Spinal cord (tissue), 10 donors: Measurements from ENCODE around the gene DUSP12. TPM values are rescaled to one million over a fixed set of nuclear protein-coding genes. Genes with fewer than 3 reads are reported as not detected.

Experiments
- DNase-seq, 6 donors: peaks; one replicate each; pipeline versions ENCODE4 v3.0.0 to v3.0.0-alpha.2; 2013 to 2015; ENCODE audit warnings: low spot score in 6 of 6, low read depth in 4 of 6
- H3K27ac ChIP-seq: one replicate; pipeline ENCODE4 v1.5.1; 2013; ENCODE audit warnings: low read depth, low read length, control low read depth
- H3K27me3 ChIP-seq: one replicate; pipeline ENCODE4 v1.6.1; 2013; ENCODE audit warnings: low read length; ENCODE audit not compliant: control insufficient read depth, insufficient read depth
- H3K36me3 ChIP-seq: one replicate; pipeline ENCODE4 v1.6.1; 2013; ENCODE audit warnings: low read length; ENCODE audit not compliant: control insufficient read depth, insufficient read depth
- H3K4me1 ChIP-seq: one replicate; pipeline ENCODE4 v1.6.1; 2013; ENCODE audit warnings: low read length; ENCODE audit not compliant: control insufficient read depth, insufficient read depth
- H3K4me3 ChIP-seq: one replicate; pipeline ENCODE4 v1.5.1; 2013; ENCODE audit warnings: low read depth, low read length, control low read depth
- H3K9me3 ChIP-seq: one replicate; pipeline ENCODE4 v1.6.1; 2013; ENCODE audit warnings: low read length; ENCODE audit not compliant: control insufficient read depth, insufficient read depth
- WGBS: methylation state at CpG from one replicate; pipeline ENCODE4 v1.1.5; 2013; ENCODE audit warnings: missing lambda C conversion rate; ENCODE audit not compliant: insufficient coverage; 5-methylcytosine and 5-hydroxymethylcytosine counted together
- long read RNA-seq, 4 donors: transcript quantifications; one replicate each; lab custom pipeline, GENCODE V29; 2026
- polyA plus RNA-seq, 2 donors: library from polyadenylated mRNA; unstranded; fragments of 120-200 nt; gene quantifications; one replicate each; pipeline ENCODE4 v1.2.1, GENCODE V29; 2013; ENCODE audit not compliant: insufficient read length in 2 of 2
- total RNA-seq, 2 donors: library from RNA; depleted of rRNA in 1 of 2; stranded (reverse); fragments of 120-200 nt in 1 of 2; fragments of >200 nt in 1 of 2; gene quantifications; one replicate each; pipeline versions ENCODE4 v1.2.3 to v1.2.4, GENCODE V29; 2013 to 2014
- donor health status: healthy.

The DUSP12 gene
- total RNA-seq = 10 to 100 TPM; 40.2 to 48.5 TPM
- 10 to 100 TPM; 39.4 to 44.7 TPM for polyA plus RNA-seq
- long read RNA-seq, donor 1, transcript DUSP12-203 (5 exons, 740 nt) = major isoform, 7 of 25 reads
- long read RNA-seq, donor 1, transcript DUSP12-201 (6 exons, 1,270 nt) = major isoform, 7 of 25 reads
- long read RNA-seq, donor 1, partial matches to known transcripts = 0 of 25 reads
- long read RNA-seq, donor 1, other reads (novel, unspliced or antisense) = 11 of 25 reads
- long read RNA-seq, donor 2, transcript DUSP12-201 (6 exons, 1,270 nt) = major isoform, 8 of 8 reads
- long read RNA-seq, donor 2, partial matches to known transcripts = 0 of 8 reads
- long read RNA-seq, donor 2, other reads (novel, unspliced or antisense) = 0 of 8 reads
- long read RNA-seq, donor 3, transcript DUSP12-201 (6 exons, 1,270 nt) = major isoform, 9 of 19 reads
- long read RNA-seq, donor 3, partial matches to known transcripts = 0 of 19 reads
- long read RNA-seq, donor 3, other reads (novel, unspliced or antisense) = 9 of 19 reads
- long read RNA-seq, donor 4, transcript DUSP12-201 (6 exons, 1,270 nt) = major isoform, 18 of 39 reads
- long read RNA-seq, donor 4, partial matches to known transcripts = 5 of 39 reads
- long read RNA-seq, donor 4, other reads (novel, unspliced or antisense) = 12 of 39 reads

GRCh38 chr1:161749509-161750407 is at the start of gene DUSP12:
Gene DUSP12, plus strand, starts transcription at chr1:161749786. Its CDS starts 16 bp downstream, at chr1:161749802.
- Histone ChIP-seq H3K9me3 (no peaks in the 10 kb centered on the region), H3K4me3 (peak within 1 kb of the TSS; percentile 95), H3K36me3 (peaks cover 12% of the 10 kb centered on the region), H3K4me1 (peaks cover 9% of the 10 kb centered on the region), H3K27me3 (no peaks in the 10 kb centered on the region), H3K27ac (peak within 1 kb of the TSS; percentile 99)
- under 1% methylated on average over 61 of the region's 65 CpGs for WGBS
- peak; percentile 86 to 99 (median 91) for DNase-seq

- H3K9me3 ChIP-seq = no peaks in the 10 kb centered on the region
- no peak overlapping the region for H3K4me3 ChIP-seq
- H3K4me1 ChIP-seq = peaks cover 3% of the 10 kb centered on the region
- 51% methylated on average over 8 of the region's 8 CpGs for WGBS
- no peaks in the 10 kb centered on the region for H3K27me3 ChIP-seq
- DNase-seq = no peak
- H3K36me3 ChIP-seq = no peaks in the 10 kb centered on the region
- H3K27ac ChIP-seq = no peak overlapping the region
These were observed 47.3 kb upstream of the DUSP12 start for GRCh38 chr1:161702250-161702649.

DNA sequence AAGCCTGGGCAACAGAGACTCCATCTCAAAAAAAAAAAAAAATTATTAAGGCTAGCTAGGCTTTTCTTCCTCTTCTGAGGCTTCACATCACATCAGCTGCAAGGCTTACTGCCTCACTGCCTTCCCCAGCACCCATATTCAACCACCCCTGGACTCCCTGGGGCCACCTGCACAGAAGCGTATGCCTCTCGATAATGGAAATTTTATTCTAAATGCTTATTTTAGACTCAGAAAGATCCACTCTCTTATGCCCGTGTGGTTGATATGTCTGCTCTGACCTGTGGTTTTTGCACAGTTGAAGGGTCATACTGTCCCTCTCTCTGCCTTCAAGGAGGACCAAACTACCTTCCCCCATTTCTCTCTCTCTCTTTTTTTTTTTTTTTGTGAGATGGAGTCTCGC is 44.0 kb upstream of the DUSP12 start:
- H3K27me3 ChIP-seq = no peaks in the 10 kb centered on the region
- no peak for DNase-seq
- peaks cover 3% of the 10 kb centered on the region for H3K4me1 ChIP-seq
- WGBS = no CpG with 5 or more reads among the region's 4 CpGs
- H3K36me3 ChIP-seq = no peaks in the 10 kb centered on the region
- H3K4me3 ChIP-seq = no peak overlapping the region
- H3K27ac ChIP-seq = no peak overlapping the region
- no peaks in the 10 kb centered on the region for H3K9me3 ChIP-seq

DNA sequence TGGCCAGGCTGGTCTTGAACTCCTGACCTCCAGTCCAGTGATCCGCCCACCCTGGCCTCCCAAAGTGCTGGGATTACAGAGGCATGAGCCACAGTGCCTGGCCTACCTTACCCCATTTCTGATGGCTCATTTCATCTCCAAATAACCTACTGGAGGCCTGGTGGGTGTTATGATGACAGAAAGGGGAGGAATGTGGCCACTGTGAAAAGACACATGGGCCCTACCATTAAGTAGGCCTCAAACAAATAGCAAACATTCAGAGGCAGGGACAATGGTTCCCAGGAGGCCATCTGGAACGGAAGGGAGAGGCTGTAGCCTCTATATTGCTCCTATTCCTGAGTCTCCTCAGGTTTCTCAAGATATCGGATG is 43.5 kb upstream of the DUSP12 start:
- Histone ChIP-seq H3K9me3 (no peaks in the 10 kb centered on the region), H3K27me3 (no peaks in the 10 kb centered on the region), H3K36me3 (no peaks in the 10 kb centered on the region), H3K27ac (no peak overlapping the region), H3K4me1 (peaks cover 3% of the 10 kb centered on the region), H3K4me3 (no peak overlapping the region)
- DNase-seq = no peak
- 72% methylated on average over 2 of the region's 3 CpGs for WGBS

GRCh38 chr1:161706482-161707347 is 42.9 kb upstream of the DUSP12 start, which contains the start of gene FCRLA:
Gene FCRLA, plus strand, starts transcription at chr1:161707229. Its CDS starts 36 bp downstream, at chr1:161707265.
- Histone ChIP-seq H3K27ac (no peak within 1 kb of the TSS), H3K4me1 (peaks cover 3% of the 10 kb centered on the region), H3K4me3 (no peak within 1 kb of the TSS), H3K27me3 (no peaks in the 10 kb centered on the region), H3K9me3 (no peaks in the 10 kb centered on the region), H3K36me3 (no peaks in the 10 kb centered on the region)
- peak in 2 of 6 donors; percentile 5 to 24 for DNase-seq
- no CpG with 5 or more reads among the region's 4 CpGs for WGBS

GRCh38 chr1:161707503-161707902 is 42.1 kb upstream of the DUSP12 start:
- DNase-seq = no peak
- no peaks in the 10 kb centered on the region for H3K36me3 ChIP-seq
- no peak overlapping the region for H3K4me3 ChIP-seq
- no peaks in the 10 kb centered on the region for H3K27me3 ChIP-seq
- no peaks in the 10 kb centered on the region for H3K9me3 ChIP-seq
- 73% methylated on average over 2 of the region's 2 CpGs for WGBS
- H3K4me1 ChIP-seq = peaks cover 3% of the 10 kb centered on the region
- no peak overlapping the region for H3K27ac ChIP-seq

- no peaks in the 10 kb centered on the region for H3K36me3 ChIP-seq
- no peaks in the 10 kb centered on the region for H3K27me3 ChIP-seq
- 78% methylated on average over 4 of the region's 4 CpGs for WGBS
- no peaks in the 10 kb centered on the region for H3K9me3 ChIP-seq
- H3K27ac ChIP-seq = no peak overlapping the region
- H3K4me3 ChIP-seq = no peak overlapping the region
- DNase-seq = no peak
- H3K4me1 ChIP-seq = peaks cover 3% of the 10 kb centered on the region
These were observed 40.2 kb upstream of the DUSP12 start for GRCh38 chr1:161709373-161709772.

DNA sequence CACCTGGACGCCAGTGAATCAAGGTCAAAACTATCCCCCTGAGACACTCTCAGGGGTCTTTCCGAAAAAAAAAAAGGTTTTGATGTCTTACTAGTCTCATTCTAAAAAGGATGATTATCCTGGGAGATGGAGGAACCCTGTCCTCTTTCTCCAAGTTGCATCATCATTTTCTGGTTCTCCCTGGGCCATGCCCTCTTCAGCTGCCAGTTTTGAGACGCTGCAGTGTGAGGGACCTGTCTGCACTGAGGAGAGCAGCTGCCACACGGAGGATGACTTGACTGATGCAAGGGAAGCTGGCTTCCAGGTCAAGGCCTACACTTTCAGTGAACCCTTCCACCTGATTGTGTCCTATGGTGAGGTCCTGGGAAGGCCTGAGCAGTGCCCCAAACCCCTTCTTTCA is 39.0 kb upstream of the DUSP12 start:
- WGBS = 91% methylated on average over 3 of the region's 4 CpGs
- Histone ChIP-seq H3K9me3 (no peaks in the 10 kb centered on the region), H3K27me3 (no peaks in the 10 kb centered on the region), H3K4me3 (no peak overlapping the region), H3K27ac (no peak overlapping the region), H3K36me3 (no peaks in the 10 kb centered on the region), H3K4me1 (peaks cover 3% of the 10 kb centered on the region)
- DNase-seq = no peak
